Neural progenitor cell (in vitro differentiated cells): Measurements from ENCODE around the gene ENTPD2. TPM values are rescaled to one million over a fixed set of nuclear protein-coding genes. Genes with fewer than 3 reads are reported as not detected.

Source experiments
- DNase-seq: peaks from one replicate; pipeline ENCODE4 v3.0.0-alpha.2; 2016; ENCODE audit warnings: low spot score
- H2AFZ ChIP-seq: fragments of 200-600 bp; sonication (generic); replicated peaks from 2 replicates; pipeline ENCODE4 v1.6.1; 2016; ENCODE audit warnings: antibody characterized with exemption
- H3F3A ChIP-seq: fragments of 200-600 bp; sonication (generic); 2 replicates; pipeline ENCODE4 v1.6.1; 2016; ENCODE audit warnings: antibody characterized with exemption, low read depth
- H3K27ac ChIP-seq: fragments of 200-600 bp; sonication (generic); 2 replicates; pipeline ENCODE4 v1.5.1; 2016; ENCODE audit warnings: mild to moderate bottlenecking
- H3K27me3 ChIP-seq: fragments of 200-600 bp; sonication (generic); 2 replicates; pipeline ENCODE4 v1.6.1; 2016; ENCODE audit warnings: mild to moderate bottlenecking, moderate library complexity
- H3K36me3 ChIP-seq: fragments of 200-600 bp; sonication (generic); 2 replicates; pipeline ENCODE4 v1.5.1; 2016
- H3K4me1 ChIP-seq: fragments of 200-600 bp; sonication (generic); 2 replicates; pipeline ENCODE4 v1.6.1; 2016; ENCODE audit warnings: mixed run types
- H3K4me2 ChIP-seq: fragments of 200-600 bp; sonication (generic); 2 replicates; pipeline ENCODE4 v1.6.1; 2016
- H3K4me3 ChIP-seq: fragments of 200-600 bp; sonication (generic); 2 replicates; pipeline ENCODE4 v1.5.1; 2016
- H3K79me2 ChIP-seq: fragments of 200-600 bp; sonication (generic); 2 replicates; pipeline ENCODE4 v1.6.1; 2016; ENCODE audit warnings: low read depth
- H3K9ac ChIP-seq: fragments of 200-600 bp; sonication (generic); 2 replicates; pipeline ENCODE4 v1.6.1; 2016
- H3K9me3 ChIP-seq: fragments of 200-600 bp; sonication (generic); 2 replicates; pipeline ENCODE4 v1.5.1; 2016; ENCODE audit warnings: low read depth
- H4K20me1 ChIP-seq: fragments of 200-600 bp; sonication (generic); 2 replicates; pipeline ENCODE4 v1.6.1; 2016; ENCODE audit warnings: low read depth
- H3K27ac Mint-ChIP-seq: 3 replicates; pipeline ENCODE4 v1.8.0; 2021; ENCODE audit warnings: mixed read lengths
- H3K27me3 Mint-ChIP-seq: 2 replicates; pipeline ENCODE4 v1.8.0; 2022; ENCODE audit warnings: low read depth, mild to moderate bottlenecking, inconsistent platforms, moderate library complexity, mixed read lengths; ENCODE audit not compliant: insufficient read depth
- H3K36me3 Mint-ChIP-seq: 3 replicates; pipeline ENCODE4 v1.8.0; 2021; ENCODE audit warnings: mixed read lengths
- H3K4me1 Mint-ChIP-seq: 3 replicates; pipeline ENCODE4 v1.8.0; 2021; ENCODE audit warnings: mixed read lengths
- H3K4me3 Mint-ChIP-seq: 3 replicates; pipeline ENCODE4 v1.8.0; 2021; ENCODE audit warnings: mild to moderate bottlenecking, moderate library complexity, mixed read lengths
- H3K9me3 Mint-ChIP-seq: 3 replicates; pipeline ENCODE4 v1.8.0; 2020; ENCODE audit warnings: mixed read lengths
- CTCF ChIP-seq: fragments of 200-600 bp; sonication (generic); IDR thresholded peaks from 2 replicates; pipeline ENCODE4 v1.5.1; 2017; ENCODE audit warnings: antibody characterized with exemption, mild to moderate bottlenecking
- EZH2 ChIP-seq: fragments of 200-600 bp; sonication (generic); IDR thresholded peaks from 2 replicates; pipeline ENCODE4 v1.6.1; 2017; ENCODE audit warnings: antibody characterized with exemption, mild to moderate bottlenecking, moderate library complexity
- EZH2phosphoT487 ChIP-seq: fragments of 200-600 bp; sonication (generic); IDR thresholded peaks from 2 replicates; pipeline ENCODE4 v1.6.1; 2017; ENCODE audit warnings: antibody characterized with exemption
- total RNA-seq: library from RNA; depleted of rRNA; stranded (reverse); fragments of >200 nt; gene quantifications from 2 replicates; pipeline ENCODE4 v1.2.3, GENCODE V29; 2015; ENCODE audit warnings: low replicate concordance

The ENTPD2 gene
- total RNA-seq, 1 donor from 2014 or later: not detected

GRCh38 chr9:137080260-137081122 lies 26.6 kb upstream of the ENTPD2 start:
- Histone ChIP-seq H3K36me3 (no peaks in the 10 kb centered on the region), H3K27ac (no peak overlapping the region), H3K4me1 (peaks cover 14% of the 10 kb centered on the region), H3K9ac (no peak overlapping the region), H3F3A (peaks cover 22% of the 10 kb centered on the region), H3K79me2 (no peaks in the 10 kb centered on the region), H4K20me1 (peaks cover 21% of the 10 kb centered on the region), H3K4me2 (no peak overlapping the region), H3K27me3 (peaks cover 81% of the 10 kb centered on the region), H2AFZ (no peak overlapping the region), H3K4me3 (no peak overlapping the region), H3K9me3 (no peaks in the 10 kb centered on the region)
- no peak overlapping the region for H3K4me3 Mint-ChIP-seq
- TF ChIP-seq EZH2phosphoT487: no peak
- no peak for TF ChIP-seq CTCF
- TF ChIP-seq EZH2: no peak
- DNase-seq: no peak
- no peaks in the 10 kb centered on the region for H3K9me3 Mint-ChIP-seq
- H3K27ac Mint-ChIP-seq: no peak overlapping the region
- H3K27me3 Mint-ChIP-seq: peaks cover 37% of the 10 kb centered on the region
- H3K4me1 Mint-ChIP-seq: peaks cover 20% of the 10 kb centered on the region
- H3K36me3 Mint-ChIP-seq: no peaks in the 10 kb centered on the region

- H3K27me3 Mint-ChIP-seq: peaks cover 45% of the 10 kb centered on the region
- H3K4me3 ChIP-seq: no peak overlapping the region
- DNase-seq: no peak
- H3K27ac ChIP-seq: no peak overlapping the region
- no peaks in the 10 kb centered on the region for H3K79me2 ChIP-seq
- no peaks in the 10 kb centered on the region for H3K9me3 Mint-ChIP-seq
- TF ChIP-seq CTCF: no peak
- H3K36me3 Mint-ChIP-seq: no peaks in the 10 kb centered on the region
- H3K27me3 ChIP-seq: peaks cover 81% of the 10 kb centered on the region
- H2AFZ ChIP-seq: no peak overlapping the region
- no peaks in the 10 kb centered on the region for H3K36me3 ChIP-seq
- H3F3A ChIP-seq: peaks cover 20% of the 10 kb centered on the region
- H3K4me1 Mint-ChIP-seq: peaks cover 18% of the 10 kb centered on the region
- peaks cover 21% of the 10 kb centered on the region for H4K20me1 ChIP-seq
- H3K4me2 ChIP-seq: peak overlapping the region; percentile 79
- H3K27ac Mint-ChIP-seq: no peak overlapping the region
- no peak overlapping the region for H3K4me3 Mint-ChIP-seq
- H3K4me1 ChIP-seq: peaks cover 14% of the 10 kb centered on the region
- no peaks in the 10 kb centered on the region for H3K9me3 ChIP-seq
- H3K9ac ChIP-seq: no peak overlapping the region
Observed at GRCh38 chr9:137079401-137079787, 25.5 kb upstream of the ENTPD2 start.

- DNase-seq: peak; percentile 55
- Mint-ChIP-seq H3K36me3 (no peaks in the 10 kb centered on the region), H3K4me3 (peak overlapping the region; percentile 73), H3K27ac (no peak overlapping the region), H3K27me3 (peaks cover 46% of the 10 kb centered on the region), H3K9me3 (no peaks in the 10 kb centered on the region), H3K4me1 (peaks cover 17% of the 10 kb centered on the region)
- Histone ChIP-seq H3K9me3 (no peaks in the 10 kb centered on the region), H3K27me3 (peaks cover 81% of the 10 kb centered on the region), H3F3A (peaks cover 20% of the 10 kb centered on the region), H3K4me3 (no peak overlapping the region), H3K4me2 (peak overlapping the region; percentile 79), H3K9ac (no peak overlapping the region), H3K36me3 (no peaks in the 10 kb centered on the region), H4K20me1 (peaks cover 21% of the 10 kb centered on the region), H3K27ac (no peak overlapping the region), H2AFZ (no peak overlapping the region), H3K79me2 (no peaks in the 10 kb centered on the region), H3K4me1 (peaks cover 14% of the 10 kb centered on the region)
- no peak for TF ChIP-seq CTCF
- TF ChIP-seq EZH2: peak; percentile 92
- peak; percentile 83 for TF ChIP-seq EZH2phosphoT487
Observed at GRCh38 chr9:137078701-137079400, 25.0 kb upstream of the ENTPD2 start.
